ENCODE results near the gene COQ10A.

COQ10A gene

GRCh38 chr12:56266693-56267442 lies at the start of gene COQ10A:
TSS of gene COQ10A (plus strand) at chr12:56266942. CDS start at chr12:56267119, 177 bp downstream.
- DNase-seq = peak; percentile 95

- no peak for DNase-seq
Measured at GRCh38 chr12:56219840-56220239, 46.9 kb upstream of the COQ10A start.

GRCh38 chr12:56220611-56221231 lies 46.0 kb upstream of the COQ10A start:
- DNase-seq = no peak

GRCh38 chr12:56221232-56221756 lies 45.4 kb upstream of the COQ10A start:
- DNase-seq = peak; percentile 54

GRCh38 chr12:56221757-56222530 lies 44.8 kb upstream of the COQ10A start, which contains the start of gene RNF41:
TSS of gene RNF41 (minus strand) at chr12:56221922. CDS start at chr12:56214047, 7,875 bp downstream.
- DNase-seq = peak; percentile 99

GRCh38 chr12:56222531-56222895 lies 44.2 kb upstream of the COQ10A start:
- DNase-seq = no peak

GRCh38 chr12:56223571-56224101 lies 43.1 kb upstream of the COQ10A start:
- no peak for DNase-seq

- DNase-seq = peak; percentile 99
Measured at GRCh38 chr12:56224102-56224701, 42.5 kb upstream of the COQ10A start, which contains the start of gene NABP2. TSS of gene NABP2 (plus strand) at chr12:56224342. CDS start at chr12:56224857, 515 bp downstream.

GRCh38 chr12:56224954-56225353 lies 41.8 kb upstream of the COQ10A start:
- DNase-seq = no peak

- no peak for DNase-seq
Measured at GRCh38 chr12:56229082-56229481, 37.7 kb upstream of the COQ10A start.

- no peak for DNase-seq
Measured at GRCh38 chr12:56229916-56230431, 36.8 kb upstream of the COQ10A start, which contains the start of gene SLC39A5. TSS of gene SLC39A5 (plus strand) at chr12:56230051. CDS start at chr12:56231275, 1,224 bp downstream.

GRCh38 chr12:56230432-56231183 lies 36.1 kb upstream of the COQ10A start:
- peak; percentile 78 for DNase-seq

- no peak for DNase-seq
Measured at GRCh38 chr12:56231184-56231582, 35.6 kb upstream of the COQ10A start.

GRCh38 chr12:56234746-56235436 lies 31.9 kb upstream of the COQ10A start:
- peak; percentile 31 for DNase-seq

- DNase-seq = no peak
Measured at GRCh38 chr12:56236091-56236490, 30.7 kb upstream of the COQ10A start.

- no peak for DNase-seq
Measured at GRCh38 chr12:56236985-56237384, 29.8 kb upstream of the COQ10A start.

GRCh38 chr12:56237552-56237951 lies 29.2 kb upstream of the COQ10A start:
- DNase-seq = no peak

- DNase-seq = no peak
Measured at GRCh38 chr12:56241424-56242303, 25.1 kb upstream of the COQ10A start.

- no peak for DNase-seq
Measured at GRCh38 chr12:56242986-56243385, 23.8 kb upstream of the COQ10A start.

- DNase-seq = no peak
Measured at GRCh38 chr12:56243731-56244181, 23.0 kb upstream of the COQ10A start.

Measured in DMS53 (cell line).